Mesendoderm (in vitro differentiated cells): Measurements from ENCODE around the gene PRR36.

Experiments
- DNase-seq: peaks from one replicate; pipeline ENCODE4 v3.0.0; 2013
- H2AK5ac ChIP-seq: 2 replicates; pipeline ENCODE4 v1.6.1; 2013; ENCODE audit warnings: low read length, inconsistent platforms
- H2BK120ac ChIP-seq: 2 replicates; pipeline ENCODE4 v1.6.1; 2013; ENCODE audit warnings: low read depth, mild to moderate bottlenecking, low read length, moderate library complexity, mixed read lengths
- H2BK15ac ChIP-seq: replicated peaks from 2 replicates; pipeline ENCODE4 v1.6.1; 2013; ENCODE audit warnings: low read depth, mild to moderate bottlenecking, moderate library complexity
- H2BK5ac ChIP-seq: 2 replicates; pipeline ENCODE4 v1.6.1; 2013; ENCODE audit warnings: low read length, inconsistent platforms
- H3K18ac ChIP-seq: 2 replicates; pipeline ENCODE4 v1.6.1; 2013; ENCODE audit warnings: mild to moderate bottlenecking, low read length, mixed read lengths
- H3K23ac ChIP-seq: one replicate; pipeline ENCODE4 v1.6.1; 2013; ENCODE audit warnings: low read length
- H3K27ac ChIP-seq: 2 replicates; pipeline ENCODE4 v1.5.1; 2013; ENCODE audit warnings: low read depth, mild to moderate bottlenecking, inconsistent platforms, low read length, moderate library complexity
- H3K27me3 ChIP-seq: 2 replicates; pipeline ENCODE4 v1.6.1; 2013; ENCODE audit warnings: low read length, control low read depth, mild to moderate bottlenecking, inconsistent platforms; ENCODE audit not compliant: insufficient read depth, poor library complexity
- H3K36me3 ChIP-seq: 2 replicates; pipeline ENCODE4 v1.6.1; 2013; ENCODE audit warnings: low read length, inconsistent platforms; ENCODE audit not compliant: control insufficient read depth, insufficient read depth
- H3K4ac ChIP-seq: one replicate; pipeline ENCODE4 v1.6.1; 2013; ENCODE audit warnings: low read depth, mild to moderate bottlenecking, low read length, moderate library complexity
- H3K4me1 ChIP-seq: 2 replicates; pipeline ENCODE4 v1.6.1; 2013; ENCODE audit warnings: low read depth, low read length, inconsistent platforms; ENCODE audit not compliant: control insufficient read depth
- H3K4me2 ChIP-seq: 2 replicates; pipeline ENCODE4 v1.6.1; 2013; ENCODE audit warnings: low read length
- H3K4me3 ChIP-seq: 2 replicates; pipeline ENCODE4 v1.5.1; 2013; ENCODE audit warnings: mild to moderate bottlenecking, low read length
- H3K56ac ChIP-seq: one replicate; pipeline ENCODE4 v1.6.1; 2013; ENCODE audit warnings: low read length
- H3K79me1 ChIP-seq: 2 replicates; pipeline ENCODE4 v1.6.1; 2013; ENCODE audit warnings: low read length, inconsistent platforms
- H3K79me2 ChIP-seq: 2 replicates; pipeline ENCODE4 v1.6.1; 2013; ENCODE audit warnings: mild to moderate bottlenecking, low read length; ENCODE audit not compliant: control insufficient read depth, insufficient read depth
- H3K9ac ChIP-seq: 2 replicates; pipeline ENCODE4 v1.6.1; 2013; ENCODE audit warnings: low read length, inconsistent platforms
- H4K5ac ChIP-seq: one replicate; pipeline ENCODE4 v1.6.1; 2013; ENCODE audit warnings: low read length
- H4K8ac ChIP-seq: one replicate; pipeline ENCODE4 v1.6.1; 2013; ENCODE audit warnings: low read depth, mild to moderate bottlenecking, control low read depth, low read length, moderate library complexity
- WGBS: extraction: QIAGEN DNeasy Blood & Tissue Kit; methylation state at CpG from one replicate; pipeline ENCODE4 v1.1.7; 2013; ENCODE audit warnings: low lambda C conversion rate, missing lambda C conversion rate; ENCODE audit not compliant: insufficient coverage; ENCODE audit errors: extremely low coverage; 5-methylcytosine and 5-hydroxymethylcytosine counted together

Gene PRR36

GRCh38 chr19:7869453-7869909, 4.7 kb downstream of the PRR36 start:
- no peak overlapping the region for H4K8ac ChIP-seq
- H3K36me3 ChIP-seq: no peaks in the 10 kb centered on the region
- no peak overlapping the region for H2BK5ac ChIP-seq
- no peak overlapping the region for H3K23ac ChIP-seq
- no peak overlapping the region for H2BK120ac ChIP-seq
- peaks cover 11% of the 10 kb centered on the region for H3K27me3 ChIP-seq
- no peaks in the 10 kb centered on the region for H3K79me1 ChIP-seq
- H3K79me2 ChIP-seq: no peaks in the 10 kb centered on the region
- no peak overlapping the region for H2BK15ac ChIP-seq
- no peak overlapping the region for H3K4ac ChIP-seq
- no peak overlapping the region for H2AK5ac ChIP-seq
- peak overlapping the region; percentile 52 for H3K4me2 ChIP-seq
- H3K56ac ChIP-seq: peak overlapping the region; percentile 49
- no peak overlapping the region for H3K18ac ChIP-seq
- no CpG with 5 or more reads among the region's 47 CpGs for WGBS
- no peak overlapping the region for H3K4me3 ChIP-seq
- no peaks in the 10 kb centered on the region for H3K4me1 ChIP-seq
- no peak overlapping the region for H4K5ac ChIP-seq
- no peak overlapping the region for H3K27ac ChIP-seq
- no peak overlapping the region for H3K9ac ChIP-seq
- peak; percentile 70 for DNase-seq

DNA sequence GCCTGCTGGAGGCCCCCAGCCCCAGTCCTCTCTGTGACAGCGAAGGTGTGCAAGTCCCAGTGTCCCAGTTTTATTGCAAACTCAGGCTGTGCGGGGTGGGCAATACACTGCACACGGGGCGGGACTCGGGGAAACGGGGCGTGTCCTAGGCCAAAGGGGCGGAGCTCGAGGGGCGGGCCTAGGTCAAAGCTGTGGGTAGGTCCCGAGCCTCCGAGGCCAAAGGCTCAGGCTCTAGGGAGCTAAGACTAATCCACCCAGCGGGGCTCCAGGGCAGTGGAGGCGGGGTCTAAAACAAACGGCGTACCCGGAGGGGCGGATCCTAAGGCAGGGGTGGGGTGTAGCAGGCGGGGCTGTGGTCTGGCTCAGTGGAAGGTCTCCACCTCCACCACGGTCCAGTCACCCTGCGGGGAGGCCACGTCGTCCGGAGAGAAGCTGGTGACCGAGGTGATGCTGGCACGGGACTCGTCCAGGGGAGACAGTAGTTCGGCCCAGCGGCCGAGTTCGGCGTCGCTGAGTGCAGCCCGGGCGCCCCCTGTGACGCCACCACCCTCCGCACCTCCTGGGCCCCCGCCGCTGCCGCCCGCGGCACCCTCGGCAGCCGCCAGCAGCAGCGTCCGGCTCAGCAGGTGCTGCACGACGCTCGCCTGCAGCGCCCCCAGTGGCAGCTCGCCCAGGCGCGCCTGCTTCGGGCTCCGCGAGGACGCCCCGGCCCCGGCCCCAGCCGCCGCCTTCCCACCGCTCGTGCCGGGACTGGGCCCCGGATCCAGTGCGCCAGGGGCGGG, 5.3 kb downstream of the PRR36 start:
- Histone ChIP-seq H3K9ac (no peak overlapping the region), H3K4me1 (no peaks in the 10 kb centered on the region), H3K4ac (no peak overlapping the region), H3K27me3 (peaks cover 14% of the 10 kb centered on the region), H3K23ac (no peak overlapping the region), H4K8ac (no peak overlapping the region), H2BK15ac (no peak overlapping the region), H3K18ac (no peak overlapping the region), H2BK5ac (no peak overlapping the region), H2AK5ac (no peak overlapping the region), H4K5ac (no peak overlapping the region), H3K79me1 (no peaks in the 10 kb centered on the region), H3K79me2 (no peaks in the 10 kb centered on the region), H3K36me3 (no peaks in the 10 kb centered on the region), H3K4me3 (no peak overlapping the region), H3K4me2 (peak overlapping the region; percentile 50), H3K27ac (no peak overlapping the region), H2BK120ac (no peak overlapping the region), H3K56ac (no peak overlapping the region)
- DNase-seq: peak; percentile 91
- WGBS: no CpG with 5 or more reads among the region's 67 CpGs

DNA sequence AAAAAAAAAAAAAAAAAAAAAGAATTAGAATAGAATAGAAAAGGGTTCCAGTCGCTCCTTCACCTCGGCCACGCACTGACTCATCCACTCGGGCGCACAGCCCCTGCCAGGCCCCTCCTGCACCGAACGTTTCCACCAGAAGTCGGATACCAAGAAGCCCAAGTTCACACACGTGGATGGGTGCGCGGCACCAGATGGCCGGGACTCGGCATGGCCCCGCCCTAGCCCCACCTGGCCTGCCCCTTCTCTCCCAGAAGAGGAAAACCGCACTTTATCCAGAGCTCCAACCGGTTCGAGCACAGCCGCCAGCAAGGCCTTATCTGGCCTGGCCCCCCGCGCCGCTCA, 5.9 kb downstream of the PRR36 start:
- Histone ChIP-seq H4K5ac (no peak overlapping the region), H2BK5ac (no peak overlapping the region), H4K8ac (no peak overlapping the region), H3K56ac (no peak overlapping the region), H2BK120ac (no peak overlapping the region), H3K9ac (no peak overlapping the region), H3K18ac (no peak overlapping the region), H3K4me2 (no peak overlapping the region), H2BK15ac (no peak overlapping the region), H3K4me1 (no peaks in the 10 kb centered on the region), H3K36me3 (no peaks in the 10 kb centered on the region), H3K4me3 (no peak overlapping the region), H3K79me2 (no peaks in the 10 kb centered on the region), H3K27me3 (peaks cover 16% of the 10 kb centered on the region), H3K4ac (no peak overlapping the region), H2AK5ac (no peak overlapping the region), H3K23ac (no peak overlapping the region), H3K79me1 (no peaks in the 10 kb centered on the region), H3K27ac (no peak overlapping the region)
- no peak for DNase-seq
- no CpG with 5 or more reads among the region's 21 CpGs for WGBS

DNA sequence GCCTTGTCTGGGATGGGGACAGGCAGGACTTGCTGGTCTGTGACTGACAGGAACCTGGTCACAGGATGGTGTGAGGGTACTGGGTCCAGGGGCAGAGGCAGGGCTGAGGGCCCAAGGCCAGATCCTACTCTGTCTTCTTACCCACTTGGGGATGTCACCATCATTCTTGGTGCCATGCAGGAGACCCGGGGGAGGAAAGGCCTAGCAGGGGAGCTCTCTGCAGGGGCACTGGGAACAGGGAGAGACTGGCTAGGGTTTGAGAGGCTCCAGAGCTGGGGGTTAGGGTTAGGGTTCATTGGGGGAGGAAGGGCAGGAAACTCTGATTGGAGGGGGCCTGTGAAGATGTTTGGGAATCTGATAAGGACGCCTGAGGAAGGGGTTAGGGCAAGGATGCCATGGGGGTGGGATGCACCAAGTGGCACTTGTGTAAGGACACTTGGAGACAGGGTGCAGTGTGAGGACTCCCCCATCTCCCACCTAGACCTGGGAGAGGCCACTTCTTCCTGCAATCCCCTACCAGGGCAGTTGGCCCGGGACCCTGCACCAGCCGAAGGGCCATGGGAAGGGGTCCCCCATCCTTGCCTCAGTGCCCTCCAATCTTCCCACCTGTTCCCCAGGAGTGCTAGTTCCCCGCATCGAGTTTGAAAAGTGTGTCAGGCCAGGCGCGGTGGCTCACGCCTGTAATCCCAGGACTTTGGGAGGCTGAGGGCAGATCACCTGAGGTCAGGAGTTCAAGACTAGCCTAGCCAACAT, 6.9 kb downstream of the PRR36 start:
- H2BK15ac ChIP-seq: no peak overlapping the region
- no peak overlapping the region for H3K18ac ChIP-seq
- DNase-seq: no peak
- H3K27ac ChIP-seq: no peak overlapping the region
- H2BK120ac ChIP-seq: no peak overlapping the region
- H3K4ac ChIP-seq: no peak overlapping the region
- H3K27me3 ChIP-seq: peaks cover 15% of the 10 kb centered on the region
- H3K23ac ChIP-seq: no peak overlapping the region
- H4K8ac ChIP-seq: no peak overlapping the region
- no peak overlapping the region for H3K4me2 ChIP-seq
- no peak overlapping the region for H4K5ac ChIP-seq
- H3K79me1 ChIP-seq: no peaks in the 10 kb centered on the region
- H3K36me3 ChIP-seq: no peaks in the 10 kb centered on the region
- H3K79me2 ChIP-seq: no peaks in the 10 kb centered on the region
- no peak overlapping the region for H3K4me3 ChIP-seq
- H3K9ac ChIP-seq: no peak overlapping the region
- H3K4me1 ChIP-seq: no peaks in the 10 kb centered on the region
- H2AK5ac ChIP-seq: no peak overlapping the region
- no peak overlapping the region for H2BK5ac ChIP-seq
- no CpG with 5 or more reads among the region's 9 CpGs for WGBS
- H3K56ac ChIP-seq: no peak overlapping the region

DNA sequence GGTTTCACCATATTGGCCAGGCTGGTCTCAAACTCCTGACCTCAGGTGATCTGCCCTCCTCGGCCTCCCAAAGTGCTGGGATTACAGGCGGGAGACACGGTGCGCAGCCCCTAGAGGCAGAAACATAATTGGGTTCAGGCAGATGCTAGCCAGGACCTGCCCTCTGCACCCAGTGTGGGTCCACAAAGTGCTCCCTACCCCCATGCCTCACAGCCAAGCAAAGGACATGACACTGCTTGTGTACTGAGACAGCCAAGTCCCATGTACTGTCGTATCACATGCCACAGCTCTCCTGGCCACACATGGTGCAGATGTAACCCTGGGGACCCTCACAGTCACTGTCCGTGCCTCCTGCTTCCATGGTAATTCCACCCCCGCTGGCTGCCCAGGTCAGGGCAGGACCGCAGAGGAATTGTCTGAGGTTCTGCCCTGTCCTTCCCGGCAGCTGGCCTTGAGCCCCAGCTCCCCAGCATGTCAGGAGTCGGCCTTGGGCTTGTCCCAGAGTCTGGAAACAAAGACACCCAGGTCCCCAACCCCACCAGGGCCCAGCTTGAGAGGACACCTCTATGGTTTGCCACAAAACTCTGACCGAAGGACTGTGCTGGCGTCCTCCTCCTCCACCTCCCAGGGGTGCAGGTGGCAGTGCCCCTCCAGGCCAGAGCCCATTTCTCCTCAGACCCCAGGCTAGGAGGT, 7.6 kb downstream of the PRR36 start:
- Histone ChIP-seq H3K9ac (no peak overlapping the region), H3K27ac (no peak overlapping the region), H2AK5ac (no peak overlapping the region), H3K4me2 (no peak overlapping the region), H3K4me1 (peaks cover 2% of the 10 kb centered on the region), H3K4me3 (no peak overlapping the region), H3K36me3 (no peaks in the 10 kb centered on the region), H3K79me1 (no peaks in the 10 kb centered on the region), H4K8ac (no peak overlapping the region), H2BK120ac (no peak overlapping the region), H4K5ac (no peak overlapping the region), H3K18ac (no peak overlapping the region), H2BK5ac (no peak overlapping the region), H3K4ac (no peak overlapping the region), H3K79me2 (no peaks in the 10 kb centered on the region), H2BK15ac (no peak overlapping the region), H3K27me3 (peaks cover 15% of the 10 kb centered on the region), H3K56ac (no peak overlapping the region), H3K23ac (no peak overlapping the region)
- DNase-seq: no peak
- no CpG with 5 or more reads among the region's 12 CpGs for WGBS
